ENCODE data around the gene STUB1. TPM values are rescaled to one million over a fixed set of nuclear protein-coding genes. Genes with fewer than 3 reads are reported as not detected.

STUB1 gene
- total and polyA plus RNA-seq, 2 experiments from 2014 or later: 91.7 to 108 TPM

GRCh38 chr16:673399-673991, 6.7 kb upstream of the STUB1 start:
- Histone ChIP-seq H3K79me2 (replicated peaks; ENCODE audit: insufficient read depth) (peaks cover 12% of the 10 kb centered on the region), H4K20me1 (replicated peaks; ENCODE audit: insufficient read depth) (peaks cover 3% of the 10 kb centered on the region), H3F3A (replicated peaks; ENCODE audit: low read depth) (peaks cover 17% of the 10 kb centered on the region; the same call in 1 of the 2 replicates), H3K4me2 (no peak overlapping the region), H3K9me2 (ENCODE audit: insufficient read depth) (no peaks in the 10 kb centered on the region), H3K4me3 (no peak overlapping the region), H3K36me3 (ENCODE audit: insufficient read depth) (peaks cover 11% of the 10 kb centered on the region; the same call in 1 of the 2 replicates), H3K27me3 (ENCODE audit: insufficient read depth) (no peaks in the 10 kb centered on the region), H3K27ac (ENCODE audit: low read depth) (no peak overlapping the region), H3K4me1 (ENCODE audit: insufficient read depth) (peaks cover 11% of the 10 kb centered on the region; the same call in 1 of the 2 replicates), H2AFZ (no peak overlapping the region)
- ATAC-seq (no peak), DNase-seq (ENCODE audit: low spot score) (no peak)
- Mint-ChIP-seq H3K4me1 (peaks cover 12% of the 10 kb centered on the region; the same call in 2 of the 3 replicates), H3K9me3 (no peaks in the 10 kb centered on the region), H3K4me3 (no peak overlapping the region), H3K27me3 (ENCODE audit: insufficient read depth, low read depth, poor library complexity) (peaks cover 6% of the 10 kb centered on the region), H3K27ac (no peak overlapping the region), H3K36me3 (ENCODE audit: low read depth) (peaks cover 21% of the 10 kb centered on the region)
- TF ChIP-seq ETS1 (IDR thresholded peaks at IDR 0.05) (no peak), CREB1 (CRISPR knock-in tag; IDR thresholded peaks at IDR 0.05; ENCODE audit: low read depth) (no peak), REST (IDR thresholded peaks at IDR 0.05; ENCODE audit: unreplicated experiment) (no peak), EZH2phosphoT487 (IDR thresholded peaks at IDR 0.05; ENCODE audit: unreplicated experiment) (no peak), ZNF462 (CRISPR knock-in tag; IDR thresholded peaks at IDR 0.05) (no peak), POLR2AphosphoS5 (IDR thresholded peaks at IDR 0.05; ENCODE audit: low read depth) (no peak), EZH2 (IDR thresholded peaks at IDR 0.05; ENCODE audit: low read depth, unreplicated experiment) (no peak)

All from GM23338 (cell line).